BLaER1 treated with 17β-estradiol and CSF1 and Interleukin-3, amounts not matched to agents 10 nM and 100 nM (cell line): ENCODE measurements around the gene TAB3.

Experiments
- H3K27ac ChIP-seq, 11 experiments: shearing (Covaris generic); formaldehyde crosslinking; 2 replicates each; pipeline ENCODE4 v1.8.1; 2022
- H3K27me3 ChIP-seq, 11 experiments: shearing (Covaris generic); formaldehyde crosslinking; 2 replicates each; pipeline ENCODE4 v1.8.1; 2022
- H3K36me3 ChIP-seq, 11 experiments: shearing (Covaris generic); formaldehyde crosslinking; 2 replicates each; pipeline ENCODE4 v1.8.1; 2022
- H3K4me1 ChIP-seq, 10 experiments: shearing (Covaris generic); formaldehyde crosslinking; 2 replicates each; pipeline ENCODE4 v1.8.1; 2022
- H3K4me2 ChIP-seq, 11 experiments: shearing (Covaris generic); formaldehyde crosslinking; 2 replicates each; pipeline ENCODE4 v1.8.1; 2022
- H3K4me3 ChIP-seq, 10 experiments: shearing (Covaris generic); formaldehyde crosslinking; 2 replicates each; pipeline ENCODE4 v1.8.1; 2022
- H3K9ac ChIP-seq, 11 experiments: shearing (Covaris generic); formaldehyde crosslinking; 2 replicates each; pipeline ENCODE4 v1.8.1; 2022
- H3K9me3 ChIP-seq, 11 experiments: shearing (Covaris generic); formaldehyde crosslinking; replicated peaks in 1 of 11; 2 replicates each; pipeline ENCODE4 v1.8.1; 2022
- H4K20me1 ChIP-seq, 11 experiments: shearing (Covaris generic); formaldehyde crosslinking; 2 replicates each; pipeline ENCODE4 v1.8.1; 2022
- Cebpa-rat ChIP-seq, 11 experiments: shearing (Covaris generic); IDR thresholded peaks; 2 replicates each; pipeline ENCODE4 v1.8.1; 2022

TAB3 gene

DNA sequence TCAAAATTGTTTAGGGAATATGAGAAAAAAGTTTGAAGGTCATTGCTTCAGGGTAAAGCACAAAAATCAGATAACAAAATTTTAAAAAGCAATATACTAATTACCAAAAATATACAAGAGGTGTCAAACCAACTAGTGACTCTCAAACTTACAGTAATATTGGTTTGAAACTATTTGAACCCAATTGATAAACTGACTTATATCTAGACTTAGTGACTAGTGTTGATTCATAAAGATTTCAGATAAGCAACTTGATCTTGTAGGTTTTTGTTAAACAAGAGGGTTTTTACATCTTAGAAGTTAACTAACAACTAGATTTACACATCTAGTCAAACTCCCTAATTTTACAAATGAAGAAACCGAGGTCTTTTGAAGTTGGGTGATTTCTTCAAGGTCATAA is 7.7 kb downstream of the TAB3 start:
- Histone ChIP-seq H3K36me3 (no peaks in the 10 kb centered on the region; a peak in 1 of 22 replicates), H3K9me3 (no peaks in the 10 kb centered on the region), H3K9ac (no peak overlapping the region), H3K4me2 (no peak overlapping the region), H3K27ac (no peak overlapping the region), H4K20me1 (peaks cover 0 to 21% (median 3%) of the 10 kb centered on the region in 11 experiments; a peak in 7 of 22 replicates), H3K27me3 (peaks cover 0 to 6% (median 0%) of the 10 kb centered on the region in 11 experiments; a peak in 2 of 22 replicates), H3K4me1 (peaks cover 0 to 14% (median 0%) of the 10 kb centered on the region in 10 experiments; a peak in 4 of 20 replicates), H3K4me3 (no peak overlapping the region)
- TF ChIP-seq Cebpa-rat (IDR thresholded peaks at IDR 0.05) = no peak

DNA sequence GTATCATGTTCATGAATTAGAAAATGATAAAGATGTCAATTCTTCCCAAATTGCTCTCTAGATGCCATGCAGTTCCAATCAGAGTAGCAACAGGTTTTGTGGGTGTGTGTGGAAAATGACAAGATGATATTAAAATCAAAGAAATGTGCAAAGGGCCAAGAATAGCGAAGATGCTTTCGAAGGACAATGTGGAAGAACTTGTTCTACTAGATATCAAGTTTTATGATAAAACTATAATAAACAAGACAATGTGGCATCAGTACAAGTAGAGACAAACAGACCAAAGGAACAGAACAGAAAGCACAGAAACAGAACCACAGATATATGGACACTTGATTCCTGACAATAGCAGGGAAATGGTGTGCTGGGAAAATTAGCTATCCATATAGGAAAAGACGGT is 9.0 kb downstream of the TAB3 start:
- no peak overlapping the region for H3K4me2 ChIP-seq
- no peak overlapping the region for H3K27ac ChIP-seq
- H3K36me3 ChIP-seq = no peaks in the 10 kb centered on the region
- no peak overlapping the region for H3K4me3 ChIP-seq
- no peak for TF ChIP-seq Cebpa-rat (IDR thresholded peaks at IDR 0.05)
- no peak overlapping the region for H3K9ac ChIP-seq
- H4K20me1 ChIP-seq = peaks cover 0 to 14% (median 0%) of the 10 kb centered on the region in 11 experiments; a peak in 6 of 22 replicates
- H3K27me3 ChIP-seq = peaks cover 0 to under 1% (median 0%) of the 10 kb centered on the region in 11 experiments; a peak in 1 of 22 replicates
- H3K9me3 ChIP-seq = no peaks in the 10 kb centered on the region
- peaks cover 0 to 22% (median 0%) of the 10 kb centered on the region in 10 experiments; a peak in 7 of 20 replicates for H3K4me1 ChIP-seq

DNA sequence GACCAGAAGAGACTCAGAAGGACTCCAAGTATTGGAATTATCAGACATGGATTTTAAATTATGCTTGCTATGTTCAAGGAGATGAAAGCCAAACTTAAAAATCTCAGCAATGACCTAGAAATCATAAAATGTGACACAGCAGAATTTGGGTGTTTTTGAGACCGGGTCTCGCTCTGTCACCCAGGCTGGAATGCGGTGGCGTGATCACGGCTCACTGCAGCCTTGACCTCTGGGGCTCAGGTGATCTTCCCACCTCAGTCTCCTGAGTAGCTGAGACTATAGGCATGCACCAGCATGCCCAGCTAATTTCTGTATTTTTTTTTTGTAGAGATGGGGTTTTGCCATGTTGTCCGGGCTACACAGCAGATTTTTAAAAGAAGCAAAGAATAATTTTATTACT is 12.7 kb downstream of the TAB3 start:
- H3K36me3 ChIP-seq = no peaks in the 10 kb centered on the region
- 0 out of 22 replicates have a peak, but pooled peaks cover 0 to 4% (median 0%) of the 10 kb centered on the region in 11 experiments for H3K27me3 ChIP-seq
- peak overlapping the region in 2 of 11 experiments; percentile 22 to 56; a peak in 3 of 22 replicates for H3K4me2 ChIP-seq
- H3K27ac ChIP-seq = peak overlapping the region in 2 of 11 experiments; percentile 32 to 36; a peak in 2 of 22 replicates
- TF ChIP-seq Cebpa-rat (IDR thresholded peaks at IDR 0.05) = no peak
- H3K9ac ChIP-seq = no peak overlapping the region
- peaks cover 4 to 45% (median 9%) of the 10 kb centered on the region in 10 experiments; a peak in 14 of 20 replicates for H3K4me1 ChIP-seq
- 0 out of 22 replicates have a peak, but pooled peaks cover 0 to 4% (median 0%) of the 10 kb centered on the region in 11 experiments for H3K9me3 ChIP-seq
- peaks cover 0 to 7% (median 0%) of the 10 kb centered on the region in 11 experiments; a peak in 2 of 22 replicates for H4K20me1 ChIP-seq
- no peak overlapping the region for H3K4me3 ChIP-seq

DNA sequence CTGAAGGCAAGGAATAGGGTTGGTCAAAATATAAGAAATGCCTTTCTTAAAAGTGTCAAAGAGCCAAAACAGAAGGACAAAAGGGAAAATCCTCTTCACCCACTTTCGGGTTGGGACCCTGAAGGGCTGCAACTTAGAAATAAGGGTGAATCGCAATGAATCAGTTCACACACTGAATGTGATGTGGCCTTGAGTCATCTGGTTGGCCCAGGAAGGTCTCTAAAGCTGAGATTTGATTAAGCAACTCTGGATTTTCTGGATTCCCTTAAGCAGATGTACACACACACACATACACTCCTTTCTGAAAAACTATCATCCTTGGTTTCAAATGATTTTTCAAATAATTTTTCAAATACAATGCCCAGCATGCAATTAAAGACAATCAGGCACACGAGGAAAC is 13.1 kb downstream of the TAB3 start:
- H3K9me3 ChIP-seq = 0 out of 22 replicates have a peak, but pooled peaks cover 0 to 4% (median 0%) of the 10 kb centered on the region in 11 experiments
- H3K4me1 ChIP-seq = peaks cover 4 to 45% (median 9%) of the 10 kb centered on the region in 10 experiments; a peak in 14 of 20 replicates
- H3K4me3 ChIP-seq = no peak overlapping the region
- peaks cover 0 to 7% (median 0%) of the 10 kb centered on the region in 11 experiments; a peak in 2 of 22 replicates for H4K20me1 ChIP-seq
- H3K27me3 ChIP-seq = 0 out of 22 replicates have a peak, but pooled peaks cover 0 to 4% (median 0%) of the 10 kb centered on the region in 11 experiments
- peak overlapping the region in 2 of 11 experiments; percentile 32 to 36; a peak in 2 of 22 replicates for H3K27ac ChIP-seq
- H3K36me3 ChIP-seq = peaks cover 0 to 3% (median 0%) of the 10 kb centered on the region in 11 experiments; a peak in 1 of 22 replicates
- H3K9ac ChIP-seq = no peak overlapping the region
- peak overlapping the region in 3 of 11 experiments; percentile 1 to 56 (median 22); a peak in 3 of 22 replicates for H3K4me2 ChIP-seq
- TF ChIP-seq Cebpa-rat (IDR thresholded peaks at IDR 0.05) = no peak

DNA sequence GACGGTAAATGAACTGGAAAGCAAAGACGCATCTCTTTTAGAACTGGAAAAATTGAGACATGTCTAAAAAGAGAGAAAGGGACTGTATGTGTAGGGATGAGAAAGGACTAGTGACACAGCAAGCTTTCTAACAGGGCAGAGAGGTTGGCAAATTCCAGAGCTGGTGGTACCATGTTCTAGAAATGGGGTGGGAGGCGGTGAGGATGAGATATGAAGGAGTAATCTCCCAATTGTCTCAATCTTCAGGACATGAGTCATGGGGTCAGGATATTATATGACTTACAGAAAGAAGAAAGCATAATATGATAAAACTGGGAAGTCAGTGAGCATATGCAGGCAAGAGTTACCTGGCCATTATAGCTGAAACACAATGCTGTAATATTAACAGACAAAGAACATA is 14.2 kb downstream of the TAB3 start:
- H3K4me1 ChIP-seq = peaks cover 4 to 45% (median 9%) of the 10 kb centered on the region in 10 experiments; a peak in 14 of 20 replicates
- H3K9ac ChIP-seq = no peak overlapping the region
- no peak overlapping the region for H3K4me3 ChIP-seq
- H3K36me3 ChIP-seq = peaks cover 0 to 3% (median 0%) of the 10 kb centered on the region in 11 experiments; a peak in 1 of 22 replicates
- no peak for TF ChIP-seq Cebpa-rat (IDR thresholded peaks at IDR 0.05)
- H3K27ac ChIP-seq = no peak overlapping the region
- 0 out of 22 replicates have a peak, but pooled peaks cover 0 to 4% (median 0%) of the 10 kb centered on the region in 11 experiments for H3K27me3 ChIP-seq
- 0 out of 22 replicates have a peak, but pooled peaks cover 0 to 4% (median 0%) of the 10 kb centered on the region in 11 experiments for H3K9me3 ChIP-seq
- 0 out of 22 replicates have a peak, but pooled peaks cover 0 to 3% (median 0%) of the 10 kb centered on the region in 11 experiments for H4K20me1 ChIP-seq
- peak overlapping the region in 3 of 11 experiments; percentile 0 to 56 (median 4); a peak in 3 of 22 replicates for H3K4me2 ChIP-seq

DNA sequence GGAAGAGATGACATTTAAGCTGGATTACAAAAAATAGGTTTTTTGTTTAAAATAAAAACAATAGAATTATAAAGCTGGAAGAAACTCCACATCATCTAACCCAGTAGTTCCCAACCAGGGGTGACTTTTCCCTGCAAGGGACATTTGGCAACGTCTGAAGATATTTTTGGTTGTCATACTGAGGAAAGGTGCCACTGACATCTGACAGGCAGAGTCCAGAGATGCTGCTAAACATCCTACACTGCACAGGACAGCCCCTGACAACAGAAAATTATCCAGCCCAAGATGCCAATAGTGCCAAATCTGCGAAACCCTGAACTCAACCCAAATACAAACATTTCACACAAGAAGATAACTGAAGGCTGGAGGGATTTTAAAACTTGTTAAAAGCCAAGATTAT is 18.5 kb downstream of the TAB3 start:
- TF ChIP-seq Cebpa-rat (IDR thresholded peaks at IDR 0.05) = no peak
- Histone ChIP-seq H3K4me2 (no peak overlapping the region), H3K4me3 (no peak overlapping the region)

DNA sequence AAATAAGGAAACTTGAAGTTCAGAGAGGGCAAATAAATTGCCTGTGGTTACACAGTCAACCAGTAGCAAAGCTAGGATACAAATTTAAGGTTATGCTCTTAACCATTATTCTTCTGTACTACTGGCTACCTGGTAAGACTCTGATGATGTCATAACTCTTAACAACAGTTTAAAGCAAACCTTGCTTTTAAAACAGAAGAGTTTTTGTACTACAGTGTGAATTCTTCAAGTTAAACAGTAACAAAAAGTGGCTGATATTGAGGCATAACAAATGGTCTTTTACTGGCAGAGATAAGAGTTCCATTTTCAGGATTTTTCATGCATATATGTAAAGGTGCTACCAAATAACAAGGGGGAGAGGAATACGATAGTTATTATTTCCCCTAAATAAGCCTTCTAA is 23.4 kb downstream of the TAB3 start:
- Histone ChIP-seq H3K27ac (peak overlapping the region in 6 of 11 experiments; percentile 58 to 86 (median 74); a peak in 8 of 22 replicates), H3K27me3 (no peaks in the 10 kb centered on the region), H3K4me2 (peak overlapping the region in 4 of 11 experiments; percentile 66 to 86 (median 77); a peak in 8 of 22 replicates), H3K9ac (no peak overlapping the region), H3K4me3 (no peak overlapping the region), H4K20me1 (no peaks in the 10 kb centered on the region), H3K4me1 (peaks cover 12 to 52% (median 19%) of the 10 kb centered on the region in 10 experiments), H3K9me3 (no peaks in the 10 kb centered on the region), H3K36me3 (peaks cover 0 to 41% (median 11%) of the 10 kb centered on the region in 11 experiments; a peak in 13 of 22 replicates)
- no peak for TF ChIP-seq Cebpa-rat (IDR thresholded peaks at IDR 0.05)

More for the DNA sequence above, 18.5 kb downstream of the TAB3 start:
- peaks cover 5 to 40% (median 9%) of the 10 kb centered on the region in 10 experiments; a peak in 17 of 20 replicates for H3K4me1 ChIP-seq
- H3K27me3 ChIP-seq = 0 out of 22 replicates have a peak, but pooled peaks cover 0 to 4% (median 0%) of the 10 kb centered on the region in 11 experiments
- peaks cover 0 to 18% (median 11%) of the 10 kb centered on the region in 11 experiments; a peak in 14 of 22 replicates for H3K36me3 ChIP-seq
- no peak overlapping the region for H3K27ac ChIP-seq
- H3K9ac ChIP-seq = no peak overlapping the region
- H4K20me1 ChIP-seq = no peaks in the 10 kb centered on the region
- H3K9me3 ChIP-seq = 0 out of 22 replicates have a peak, but pooled peaks cover 0 to 4% (median 0%) of the 10 kb centered on the region in 11 experiments

DNA sequence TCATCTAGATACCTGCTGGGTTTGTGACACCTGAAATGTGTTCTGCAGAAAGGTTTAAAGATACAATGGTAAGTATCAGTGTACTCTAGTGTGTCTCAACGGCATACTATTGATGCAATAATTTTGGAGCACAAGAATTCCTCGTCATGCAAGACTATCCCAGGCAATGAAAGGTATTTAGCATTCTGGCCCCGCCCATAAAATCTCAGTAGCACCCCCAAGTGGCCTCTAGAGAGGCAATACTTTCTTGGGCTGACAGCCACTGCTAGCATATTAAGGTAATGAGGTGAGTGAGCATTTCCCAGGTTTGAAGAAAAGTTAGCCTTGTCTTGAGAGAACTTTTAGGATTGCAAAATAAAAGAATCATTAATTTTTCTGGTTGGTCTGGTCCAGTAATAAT is 24.0 kb downstream of the TAB3 start:
- Histone ChIP-seq H3K9ac (peak overlapping the region in 6 of 11 experiments; percentile 16 to 66 (median 50); a peak in 8 of 22 replicates), H3K4me2 (peak overlapping the region; percentile 31 to 86 (median 53); a peak in 21 of 22 replicates), H3K4me1 (peaks cover 12 to 52% (median 19%) of the 10 kb centered on the region in 10 experiments), H3K9me3 (no peaks in the 10 kb centered on the region), H3K27ac (peak overlapping the region in 9 of 11 experiments; percentile 25 to 86 (median 67); a peak in 15 of 22 replicates), H3K27me3 (no peaks in the 10 kb centered on the region), H3K36me3 (peaks cover 0 to 41% (median 11%) of the 10 kb centered on the region in 11 experiments; a peak in 13 of 22 replicates), H3K4me3 (peak overlapping the region in 1 of 10 experiments; percentile 5; a peak in 1 of 20 replicates), H4K20me1 (no peaks in the 10 kb centered on the region)
- TF ChIP-seq Cebpa-rat (IDR thresholded peaks at IDR 0.05) = no peak
